ENCODE results near the gene SPI1. TPM values are rescaled to one million over a fixed set of nuclear protein-coding genes. Genes with fewer than 3 reads are reported as not detected.
A peak's percentile ranks its signal among the peaks of the same experiment; 100 is the strongest.

Gene SPI1
- total RNA-seq, 1 experiment from 2014 or later, result not detected

DNA sequence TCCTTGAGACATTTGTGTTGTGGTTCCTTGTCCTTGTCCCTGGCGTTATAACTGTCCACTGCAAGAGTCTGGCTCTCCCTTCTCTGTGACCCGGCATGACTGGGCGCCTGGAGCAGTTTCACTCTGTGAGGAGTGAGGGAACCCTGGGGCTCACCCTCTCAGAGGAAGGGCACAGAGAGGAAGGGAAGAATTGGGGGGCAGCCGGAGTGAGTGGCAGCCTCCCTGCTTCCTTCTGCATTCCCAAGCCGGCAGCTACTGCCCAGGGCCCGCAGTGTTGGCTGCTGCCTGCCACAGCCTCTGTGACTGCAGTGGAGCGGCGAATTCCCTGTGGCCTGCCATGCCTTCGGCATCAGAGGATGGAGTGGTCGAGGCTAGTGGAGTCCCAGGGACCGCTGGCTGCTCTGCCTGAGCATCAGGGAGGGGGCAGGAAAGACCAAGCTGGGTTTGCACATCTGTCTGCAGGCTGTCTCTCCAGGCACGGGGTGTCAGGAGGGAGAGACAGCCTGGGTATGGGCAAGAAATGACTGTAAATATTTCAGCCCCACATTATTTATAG, 48.8 kb downstream of the SPI1 start:
- Histone ChIP-seq H3K14ac (ENCODE audit: insufficient read depth, low read length) (no peak overlapping the region), H3K56ac (ENCODE audit: insufficient read length, low read depth, low read length) (no peak overlapping the region), H4K91ac (ENCODE audit: insufficient read length, low read depth, low read length) (no peak overlapping the region), H4K20me1 (ENCODE audit: control insufficient read depth, insufficient read depth, insufficient read length) (no peaks in the 10 kb centered on the region), H3K27me3 (ENCODE audit: insufficient read depth, low read length) (no peaks in the 10 kb centered on the region), H2BK5ac (ENCODE audit: insufficient read length, low read length) (no peak overlapping the region), H2AFZ (ENCODE audit: low read length) (no peak overlapping the region), H3K23me2 (ENCODE audit: insufficient read length, low read depth, low read length, poor library complexity, severe bottlenecking) (no peaks in the 10 kb centered on the region), H3T11ph (ENCODE audit: low read length) (no peak overlapping the region), H2BK12ac (ENCODE audit: insufficient read length, low read depth, low read length) (no peak overlapping the region), H3K18ac (ENCODE audit: insufficient read length, low read depth, low read length) (no peak overlapping the region), H3K9me3 (ENCODE audit: control insufficient read depth, low read depth, low read length) (no peaks in the 10 kb centered on the region), H3K4me1 (ENCODE audit: insufficient read depth, low read length) (no peaks in the 10 kb centered on the region), H3K27ac (ENCODE audit: insufficient read length, low read depth, low read length) (no peak overlapping the region), H3K79me1 (ENCODE audit: insufficient read depth, low read depth, low read length, poor library complexity, severe bottlenecking) (no peaks in the 10 kb centered on the region), H3K4me2 (ENCODE audit: insufficient read depth, insufficient read length, low read length) (no peak overlapping the region), H3K23ac (ENCODE audit: insufficient read length, low read depth, low read length) (no peak overlapping the region), H2AK5ac (ENCODE audit: insufficient read length, low read length) (no peak overlapping the region), H2BK15ac (ENCODE audit: low read depth, low read length) (no peak overlapping the region), H3K4ac (ENCODE audit: low read depth, low read length) (no peak overlapping the region), H3K79me2 (ENCODE audit: insufficient read depth, low read length) (no peaks in the 10 kb centered on the region), H2BK120ac (ENCODE audit: low read depth, low read length, poor library complexity, severe bottlenecking) (no peak overlapping the region), H4K5ac (ENCODE audit: insufficient read length, low read depth, low read length) (no peak overlapping the region), H2BK20ac (ENCODE audit: low read depth, low read length, poor library complexity, severe bottlenecking) (no peak overlapping the region), H4K8ac (replicated peaks; ENCODE audit: insufficient read length, low read depth, low read length) (no peak overlapping the region), H3K9ac (ENCODE audit: extremely low read depth, insufficient read length, low read length) (no peak overlapping the region)
- Mint-ChIP-seq H3K4me3 (no peak overlapping the region), H3K9me3 (no peaks in the 10 kb centered on the region), H3K27me3 (ENCODE audit: low read depth) (no peaks in the 10 kb centered on the region), H3K4me1 (no peaks in the 10 kb centered on the region), H3K27ac (peak overlapping the region in 1 of 3 experiments; percentile 9; a peak in 1 of 7 replicates), H3K36me3 (ENCODE audit: insufficient read depth in 1 of 3, low read depth in 3 of 3) (peaks cover 4 to 37% (median 28%) of the 10 kb centered on the region in 3 experiments; a peak in 5 of 7 replicates)
- TF ChIP-seq CTCF (conservative IDR thresholded peaks at IDR 0.05), result no peak
- no peak for DNase-seq
- WGBS (ENCODE audit: extremely low coverage, insufficient read length, low lambda C conversion rate), result no CpG with 5 or more reads among the region's 12 CpGs
